ENCODE measurements around the gene C19orf53.

Gene C19orf53

DNA sequence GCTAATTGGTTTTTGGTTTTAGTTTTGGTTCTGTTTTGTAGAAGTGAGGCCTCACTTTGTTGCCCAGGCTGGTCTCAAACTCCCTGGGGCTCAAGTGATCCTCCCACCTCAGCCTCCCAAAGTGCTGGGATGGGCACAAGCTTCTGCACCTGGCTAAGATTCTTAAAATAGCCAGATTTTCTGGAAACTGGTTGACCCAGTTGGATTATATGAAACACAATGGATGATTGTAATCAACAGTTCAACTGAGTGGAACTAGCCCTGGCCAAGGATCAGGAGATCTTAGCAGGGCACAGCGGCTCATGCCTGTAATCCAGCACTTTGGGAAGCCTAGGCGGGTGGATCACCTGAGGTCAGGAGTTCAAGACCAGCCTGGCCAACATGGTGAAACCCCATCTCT lies 39.5 kb upstream of the C19orf53 start:
- TF ChIP-seq ZFX (IDR thresholded peaks at IDR 0.05) = no peak
- TF ChIP-seq, protein P1, sequence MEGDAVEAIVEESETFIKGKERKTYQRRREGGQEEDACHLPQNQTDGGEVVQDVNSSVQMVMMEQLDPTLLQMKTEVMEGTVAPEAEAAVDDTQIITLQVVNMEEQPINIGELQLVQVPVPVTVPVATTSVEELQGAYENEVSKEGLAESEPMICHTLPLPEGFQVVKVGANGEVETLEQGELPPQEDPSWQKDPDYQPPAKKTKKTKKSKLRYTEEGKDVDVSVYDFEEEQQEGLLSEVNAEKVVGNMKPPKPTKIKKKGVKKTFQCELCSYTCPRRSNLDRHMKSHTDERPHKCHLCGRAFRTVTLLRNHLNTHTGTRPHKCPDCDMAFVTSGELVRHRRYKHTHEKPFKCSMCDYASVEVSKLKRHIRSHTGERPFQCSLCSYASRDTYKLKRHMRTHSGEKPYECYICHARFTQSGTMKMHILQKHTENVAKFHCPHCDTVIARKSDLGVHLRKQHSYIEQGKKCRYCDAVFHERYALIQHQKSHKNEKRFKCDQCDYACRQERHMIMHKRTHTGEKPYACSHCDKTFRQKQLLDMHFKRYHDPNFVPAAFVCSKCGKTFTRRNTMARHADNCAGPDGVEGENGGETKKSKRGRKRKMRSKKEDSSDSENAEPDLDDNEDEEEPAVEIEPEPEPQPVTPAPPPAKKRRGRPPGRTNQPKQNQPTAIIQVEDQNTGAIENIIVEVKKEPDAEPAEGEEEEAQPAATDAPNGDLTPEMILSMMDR (conservative IDR thresholded peaks at IDR 0.05) = no peak
- H3K27ac ChIP-seq = no peak overlapping the region

DNA sequence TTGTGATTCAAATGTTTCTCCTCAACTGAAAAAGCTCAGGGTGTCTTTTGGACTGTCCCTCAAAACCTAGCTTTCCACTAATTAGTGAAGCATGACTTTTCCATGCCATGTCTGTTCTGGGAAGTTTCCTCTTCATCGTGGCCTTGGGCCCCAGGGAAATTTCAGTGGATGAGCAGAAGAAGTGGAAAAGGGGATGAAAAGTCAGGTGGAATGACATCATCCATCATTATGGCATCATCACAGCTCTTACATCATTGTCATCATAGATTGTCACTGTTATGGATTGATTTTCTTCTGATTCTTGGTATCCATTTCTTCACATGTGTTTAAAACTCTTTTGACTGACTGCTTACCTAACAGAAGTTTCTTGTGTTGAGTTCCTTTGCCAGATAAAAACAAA lies 36.2 kb upstream of the C19orf53 start:
- H3K27ac ChIP-seq = no peak overlapping the region
- TF ChIP-seq ZFX (IDR thresholded peaks at IDR 0.05) = no peak
- TF ChIP-seq, protein P1 (conservative IDR thresholded peaks at IDR 0.05) = no peak

DNA sequence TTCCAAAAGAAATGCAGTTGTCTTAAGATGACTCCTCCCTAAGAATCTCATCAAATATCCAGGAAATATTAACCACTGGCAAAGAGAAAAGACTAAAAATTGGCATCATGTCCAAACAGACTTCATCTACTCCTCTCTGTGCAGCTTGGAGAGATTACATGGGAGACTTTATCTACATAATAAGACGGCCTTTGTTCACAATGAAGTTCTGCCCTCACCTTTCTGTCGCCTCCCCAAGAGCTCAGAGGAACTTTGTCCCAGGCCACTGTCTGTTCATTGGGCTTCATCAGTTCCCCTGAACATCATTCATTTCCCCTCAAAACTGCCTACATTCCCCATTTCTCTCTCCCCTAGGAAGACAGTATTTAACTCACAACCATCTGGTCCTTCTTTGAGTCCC lies 32.4 kb upstream of the C19orf53 start:
- TF ChIP-seq, protein P1 (conservative IDR thresholded peaks at IDR 0.05) = no peak
- TF ChIP-seq ZFX (IDR thresholded peaks at IDR 0.05) = no peak
- H3K27ac ChIP-seq = no peak overlapping the region

DNA sequence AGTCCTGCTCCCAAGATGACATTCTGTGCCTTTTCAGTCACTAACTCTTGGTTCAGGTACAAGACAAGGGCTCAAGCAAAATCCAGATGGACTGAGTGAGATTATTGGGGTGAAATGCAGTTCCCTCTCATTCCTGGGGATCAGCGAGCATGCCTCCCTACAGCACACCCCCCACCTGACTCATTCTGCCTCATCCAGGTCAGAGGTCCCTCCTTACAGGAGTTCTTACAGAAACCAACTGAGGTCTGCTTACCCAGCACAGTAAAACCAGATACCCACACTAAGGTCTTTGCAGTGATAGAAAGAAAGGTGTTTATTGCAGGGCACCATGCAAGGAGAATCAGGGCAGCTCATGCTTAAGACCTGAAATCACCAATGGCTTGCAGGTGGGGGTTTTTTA lies 31.5 kb upstream of the C19orf53 start:
- H3K27ac ChIP-seq = no peak overlapping the region
- no peak for TF ChIP-seq ZFX (IDR thresholded peaks at IDR 0.05)
- TF ChIP-seq, protein P1 (conservative IDR thresholded peaks at IDR 0.05) = no peak

DNA sequence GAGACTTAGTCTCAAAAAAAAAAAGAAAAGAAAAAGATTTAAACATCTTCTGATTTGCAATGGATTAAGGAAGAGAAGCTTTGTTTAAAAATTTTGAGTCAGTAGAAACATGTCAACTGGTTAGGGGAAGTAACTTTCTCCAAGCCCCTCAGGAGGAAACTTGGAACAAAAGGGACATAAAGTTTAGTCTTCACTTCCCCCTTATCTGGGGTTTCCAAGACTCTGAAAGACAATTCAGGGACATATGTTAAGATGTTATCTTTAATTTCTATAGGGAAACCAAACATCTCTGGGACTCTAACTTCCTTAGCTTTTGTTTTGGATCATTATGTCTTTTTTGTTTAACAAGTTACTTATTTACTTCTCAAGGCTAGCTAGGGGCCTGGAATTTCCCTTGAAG lies 30.1 kb upstream of the C19orf53 start:
- no peak overlapping the region for H3K27ac ChIP-seq
- no peak for TF ChIP-seq ZFX (IDR thresholded peaks at IDR 0.05)
- TF ChIP-seq, protein P1 (conservative IDR thresholded peaks at IDR 0.05) = no peak

DNA sequence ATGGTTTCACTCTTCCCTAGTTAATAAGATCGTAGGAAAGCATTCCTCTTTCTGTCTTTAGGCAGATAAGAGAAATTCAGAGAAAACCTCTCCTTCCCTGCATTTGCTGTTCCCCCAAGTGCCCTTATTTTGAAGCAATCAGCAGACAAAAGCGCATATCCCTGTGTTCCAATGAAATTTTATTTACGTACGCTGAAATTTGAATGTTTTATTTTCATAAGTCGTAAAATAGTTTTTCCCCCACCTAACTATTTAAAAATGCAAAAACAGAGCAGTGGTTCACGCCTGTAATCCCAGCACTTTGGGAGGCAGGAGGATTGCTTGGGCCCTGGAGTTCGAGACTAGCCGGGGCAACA lies 27.2 kb upstream of the C19orf53 start:
- peak overlapping the region; percentile 78 for H3K27ac ChIP-seq
- TF ChIP-seq, protein P1 (conservative IDR thresholded peaks at IDR 0.05) = no peak
- TF ChIP-seq ZFX (IDR thresholded peaks at IDR 0.05) = no peak

DNA sequence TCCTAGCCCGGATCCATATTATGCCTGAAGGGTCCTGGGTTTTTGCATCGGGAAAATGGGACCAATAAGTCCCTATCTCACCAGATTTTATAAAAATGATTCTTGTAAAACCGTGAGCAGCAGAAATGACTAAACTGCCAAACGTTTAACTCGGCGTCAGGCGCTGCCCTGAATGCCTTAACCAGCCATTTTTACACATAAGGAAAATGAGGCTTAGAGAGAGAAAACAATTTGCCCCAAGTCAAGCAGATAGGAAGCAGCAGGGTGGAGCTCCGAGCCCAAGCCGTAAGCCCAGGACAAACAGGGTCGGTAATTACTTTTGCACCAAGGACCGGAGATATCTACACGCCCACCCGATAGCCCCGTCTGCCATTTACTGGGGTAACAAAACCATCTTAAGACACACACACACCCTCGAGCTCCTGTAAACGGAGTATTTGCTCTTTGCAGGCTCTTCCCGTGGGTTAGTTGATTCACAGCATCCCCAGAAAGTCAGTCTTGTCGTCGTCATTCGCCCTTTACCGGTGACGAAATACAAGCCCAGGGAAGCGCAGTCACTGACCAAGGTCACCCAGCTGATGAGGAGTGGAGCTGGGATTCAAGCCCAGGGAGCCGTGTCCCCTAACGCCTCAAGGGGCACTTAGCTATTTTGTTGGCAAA lies 26.0 kb upstream of the C19orf53 start:
- H3K27ac ChIP-seq = peak overlapping the region; percentile 78
- no peak for TF ChIP-seq ZFX (IDR thresholded peaks at IDR 0.05)
- TF ChIP-seq, protein P1 (conservative IDR thresholded peaks at IDR 0.05) = no peak

All from C4-2B (cell line).